AG08395 (cell line): Measurements from ENCODE around the gene PRKAG2.
"Not testable (repeated sequence)": the region's sequence is repeated elsewhere in the genome, so short reads cannot be mapped to it uniquely, and the experiment has no call there.

ENCODE experiments used
- DNase-seq: peaks from one replicate; pipeline ENCODE4 v3.0.0; 2012; ENCODE audit warnings: mixed read lengths, low spot score

Gene PRKAG2

GRCh38 chr7:151785681-151785965 is 91.3 kb downstream of the PRKAG2 start:
- no peak for DNase-seq

- no peak for DNase-seq
Observed at GRCh38 chr7:151784853-151785680, 91.8 kb downstream of the PRKAG2 start.

- DNase-seq, result no peak
Observed at GRCh38 chr7:151783958-151784575, 92.8 kb downstream of the PRKAG2 start.

DNA sequence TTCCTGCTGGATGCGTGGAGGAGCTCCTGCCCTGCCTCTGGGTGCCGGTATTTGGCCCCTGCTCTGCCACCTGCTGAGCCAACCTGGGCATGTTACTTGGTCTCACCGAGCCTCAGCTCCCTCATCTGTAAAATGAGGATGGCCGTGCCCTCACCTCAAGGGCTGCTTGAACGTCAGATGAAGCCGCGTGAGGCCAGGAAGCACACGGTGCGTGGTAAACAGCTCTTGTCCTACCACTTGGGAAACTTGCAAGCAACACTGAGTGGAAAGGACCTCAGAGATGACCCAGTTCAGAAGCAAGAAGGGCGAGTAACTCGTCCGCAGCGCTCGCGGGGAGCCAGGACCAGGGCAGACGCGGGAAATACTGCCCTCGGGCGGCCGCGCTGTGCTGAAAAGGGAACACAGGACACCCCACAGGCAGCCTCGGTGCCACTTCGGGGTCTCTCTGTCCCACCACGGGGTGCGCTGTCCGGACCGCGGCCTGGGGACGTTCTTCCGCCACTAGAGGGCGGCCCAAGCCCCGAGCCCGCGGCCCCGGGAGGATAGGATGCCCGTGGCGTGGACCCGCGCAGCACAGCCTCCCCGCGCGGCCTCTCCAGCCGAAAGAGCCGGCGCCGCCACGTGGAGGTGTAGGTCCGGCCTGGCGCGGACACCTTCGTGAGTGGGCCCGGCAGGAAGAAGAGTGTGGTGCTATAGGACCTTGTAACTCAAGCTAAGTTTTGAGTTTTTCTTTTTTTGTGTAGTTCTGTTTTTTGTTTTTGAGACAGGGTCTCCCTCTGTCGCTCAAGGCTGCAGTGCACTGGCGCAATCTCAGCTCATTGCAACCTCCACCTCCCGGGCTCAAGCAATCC is 94.1 kb downstream of the PRKAG2 start:
- peak; percentile 80 for DNase-seq

DNA sequence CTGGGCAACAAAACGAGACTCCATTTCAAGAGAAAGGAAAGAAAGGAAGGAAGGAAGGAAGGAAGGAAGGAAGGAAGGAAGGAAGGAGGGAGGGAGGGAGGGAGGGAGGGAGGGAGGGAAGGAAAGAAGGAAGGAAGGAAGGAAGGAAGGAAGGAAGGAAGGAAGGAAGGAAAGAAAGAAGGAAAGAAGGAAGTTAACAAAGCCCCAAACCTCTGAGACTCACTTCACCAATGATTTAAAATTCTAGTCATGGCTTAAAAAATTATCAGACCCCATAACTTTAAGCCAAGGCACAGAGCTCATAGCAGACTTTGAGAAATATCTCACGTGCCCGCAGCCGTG is 94.7 kb downstream of the PRKAG2 start:
- DNase-seq, result not testable (repeated sequence)

DNA sequence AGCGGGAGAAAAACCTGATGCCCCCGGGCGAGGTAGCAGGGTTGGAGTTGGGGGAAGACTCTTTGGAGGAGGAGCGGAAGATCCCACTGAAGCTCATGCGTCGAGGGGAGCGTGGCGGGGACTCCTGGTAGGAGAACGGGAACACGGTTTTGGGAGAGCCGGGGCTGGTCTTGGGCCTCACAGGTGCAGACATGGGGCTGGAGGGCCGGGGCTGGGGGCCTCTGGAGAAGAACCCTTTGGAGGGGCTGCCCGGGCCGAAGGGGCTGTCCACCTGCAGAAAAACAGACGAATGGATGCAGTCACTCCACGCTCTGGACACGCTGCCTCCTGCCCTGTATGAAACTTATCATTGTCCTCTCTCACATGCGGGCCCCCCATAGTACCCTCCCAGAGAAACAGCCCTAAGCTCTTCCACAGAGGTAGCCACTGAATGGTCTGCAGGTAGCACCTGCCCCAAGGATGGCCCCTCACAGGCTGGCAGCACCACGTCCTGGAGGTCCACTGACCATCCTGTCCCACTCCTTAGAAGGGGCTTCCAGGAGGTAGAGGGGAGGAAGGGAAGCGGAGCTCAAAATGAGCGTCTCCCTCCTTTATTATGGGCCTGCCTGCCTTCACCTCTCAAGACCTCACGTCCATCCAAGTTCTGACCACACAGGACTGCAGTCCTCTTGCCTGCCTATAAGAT is 95.6 kb downstream of the PRKAG2 start:
- DNase-seq, result no peak

- DNase-seq, result no peak
Observed at GRCh38 chr7:151780631-151781030, 96.3 kb downstream of the PRKAG2 start.

DNA sequence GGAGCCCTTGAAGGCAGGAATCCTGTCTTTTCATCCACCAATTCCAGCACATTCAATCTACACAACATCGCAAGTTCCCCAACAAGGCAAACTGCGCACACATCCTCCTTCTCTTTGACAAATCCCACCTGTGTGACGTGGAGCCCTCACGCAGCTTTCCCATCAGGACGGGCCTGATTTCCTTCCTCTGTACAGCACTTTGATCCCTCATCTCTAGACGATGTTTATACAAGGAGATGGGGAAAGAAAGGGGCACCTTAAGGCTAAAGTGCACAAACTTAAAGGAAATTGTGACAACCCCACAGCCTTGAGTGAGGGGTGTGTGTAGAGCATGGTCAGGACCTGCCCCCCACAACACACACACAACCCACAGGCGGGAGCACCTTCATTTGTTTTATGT is 97.2 kb downstream of the PRKAG2 start:
- no peak for DNase-seq

DNA sequence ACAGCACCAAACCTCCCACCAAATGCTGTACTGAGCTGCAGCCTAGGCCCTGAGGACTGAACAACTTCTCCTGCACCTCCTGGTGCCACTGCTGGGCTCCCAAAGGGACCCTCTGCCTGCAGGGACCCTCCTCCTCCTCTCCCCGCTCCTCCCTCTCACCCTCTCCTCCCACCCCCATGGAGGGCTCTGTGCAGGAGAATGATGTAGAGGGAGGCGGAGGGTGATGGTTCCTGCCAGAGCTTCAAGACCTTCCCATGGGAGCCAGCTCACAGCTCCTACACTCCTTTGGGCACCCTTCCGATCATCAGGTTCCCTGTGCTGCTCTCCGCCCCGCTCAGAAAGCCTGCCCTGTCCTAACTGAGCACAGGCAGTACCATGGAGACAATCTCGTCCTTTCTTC is 97.7 kb downstream of the PRKAG2 start:
- no peak for DNase-seq

DNA sequence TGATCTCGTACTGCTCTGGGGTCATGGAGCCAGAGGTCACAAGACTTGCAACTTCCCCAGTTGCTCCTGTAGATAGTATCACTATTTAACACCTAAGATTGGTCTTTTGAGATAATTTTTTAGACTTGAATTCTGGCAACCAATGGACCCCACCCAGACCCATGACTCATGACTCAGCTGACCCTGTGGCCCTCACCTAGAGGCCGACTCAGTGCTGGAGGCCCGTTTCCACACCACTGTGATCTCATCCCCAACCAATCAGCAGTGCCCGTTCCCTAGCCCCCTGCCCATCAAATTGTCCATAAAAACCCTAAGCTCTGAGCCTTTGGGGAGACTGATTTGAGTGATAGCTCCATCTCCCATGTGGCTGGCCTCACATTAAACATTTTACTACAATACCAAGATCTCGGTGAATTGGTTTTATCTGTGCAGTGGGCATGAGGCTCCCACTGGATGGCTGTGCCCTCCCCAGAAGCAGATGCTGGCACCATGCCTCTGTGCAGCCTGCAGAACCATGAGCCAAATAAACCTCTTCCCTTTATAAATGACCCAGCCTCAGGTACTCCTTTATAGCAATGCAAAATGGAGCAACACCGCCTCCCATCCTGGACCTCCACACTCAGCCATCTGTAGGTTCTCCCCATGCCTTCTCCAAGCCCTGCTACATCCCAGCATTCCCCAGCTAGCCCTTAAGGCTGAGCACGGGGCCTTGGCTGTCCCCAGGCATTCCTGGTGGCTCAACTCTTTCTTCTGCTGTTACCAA is 98.8 kb downstream of the PRKAG2 start:
- no peak for DNase-seq

- DNase-seq, result no peak
Observed at GRCh38 chr7:151777495-151777880, 99.4 kb downstream of the PRKAG2 start.

- DNase-seq, result no peak
Observed at GRCh38 chr7:151776876-151777494, 99.9 kb downstream of the PRKAG2 start.

- no peak for DNase-seq
Observed at GRCh38 chr7:151776446-151776845, 100.5 kb downstream of the PRKAG2 start.

- no peak for DNase-seq
Observed at GRCh38 chr7:151775547-151776443, 101.1 kb downstream of the PRKAG2 start.

- no peak for DNase-seq
Observed at GRCh38 chr7:151774951-151775350, 102.0 kb downstream of the PRKAG2 start.

DNA sequence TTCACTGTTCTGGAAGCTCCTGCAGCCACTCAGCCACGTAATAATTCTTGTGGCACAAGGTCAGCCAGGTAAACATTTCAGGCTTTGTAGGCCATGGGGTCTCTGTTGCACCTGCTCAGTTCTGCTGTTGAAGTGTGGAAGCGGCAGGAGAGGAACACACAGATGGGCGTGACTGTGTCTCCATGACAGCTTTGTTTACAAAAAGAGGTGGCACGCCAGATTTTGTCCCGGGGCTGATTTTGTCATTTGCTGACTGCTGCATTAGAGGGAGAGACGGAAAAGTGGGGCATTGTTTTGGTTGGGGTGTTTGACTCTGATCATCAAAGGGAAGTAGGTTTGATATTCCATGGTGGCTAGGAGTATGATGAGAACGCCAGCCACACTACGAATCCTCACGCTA is 103.1 kb downstream of the PRKAG2 start:
- no peak for DNase-seq

GRCh38 chr7:151770232-151770631 is 106.7 kb downstream of the PRKAG2 start:
- no peak for DNase-seq

DNA sequence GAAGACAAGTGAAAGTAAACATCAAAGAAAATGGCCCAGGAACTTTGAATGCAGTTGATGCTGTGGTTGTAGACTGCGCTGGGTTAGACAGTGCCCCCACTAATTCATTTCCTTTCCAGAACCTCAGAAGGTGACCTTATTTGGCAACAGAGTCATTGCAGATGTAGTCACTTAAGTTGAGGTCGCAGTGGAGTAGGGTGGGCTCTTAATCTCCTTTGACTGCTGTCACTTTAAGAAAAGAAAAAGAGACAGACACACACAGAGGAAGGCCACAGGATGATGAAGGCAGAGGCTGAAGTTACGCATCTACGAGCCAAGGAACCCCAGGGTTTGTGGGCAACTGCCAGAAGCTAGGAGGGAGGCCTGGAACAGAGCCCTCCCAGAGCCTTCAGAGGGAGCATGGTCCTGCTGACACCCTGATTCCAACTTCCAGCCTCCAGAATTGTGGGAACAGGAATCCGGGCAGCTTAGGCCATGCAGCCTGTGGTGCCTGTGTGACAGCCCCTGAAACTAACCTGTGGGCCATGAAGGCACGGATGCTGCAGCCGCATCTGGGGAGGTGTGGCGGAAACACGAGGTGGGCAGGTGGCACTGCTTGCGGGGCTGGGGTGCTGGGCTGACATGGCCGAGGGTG is 107.6 kb downstream of the PRKAG2 start:
- DNase-seq, result no peak

DNA sequence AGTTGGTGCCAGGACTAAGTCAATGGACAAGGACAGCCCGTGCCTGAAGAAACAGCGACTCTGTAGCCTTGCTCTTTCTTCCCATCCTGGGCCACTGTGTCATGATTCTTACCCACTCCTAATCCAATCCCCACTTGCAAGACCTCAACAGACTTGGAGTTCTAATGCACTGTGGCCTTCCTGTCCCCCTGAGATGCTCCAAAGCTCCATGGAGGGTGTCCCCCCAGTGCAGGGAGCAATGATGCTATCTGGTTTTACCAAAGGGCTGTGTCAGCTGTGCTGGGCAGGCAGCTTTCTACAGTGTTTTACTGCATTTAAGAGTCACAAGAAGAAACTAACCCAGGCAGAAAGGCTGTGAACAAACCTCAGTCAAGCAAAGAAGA is 108.1 kb downstream of the PRKAG2 start:
- no peak for DNase-seq

DNA sequence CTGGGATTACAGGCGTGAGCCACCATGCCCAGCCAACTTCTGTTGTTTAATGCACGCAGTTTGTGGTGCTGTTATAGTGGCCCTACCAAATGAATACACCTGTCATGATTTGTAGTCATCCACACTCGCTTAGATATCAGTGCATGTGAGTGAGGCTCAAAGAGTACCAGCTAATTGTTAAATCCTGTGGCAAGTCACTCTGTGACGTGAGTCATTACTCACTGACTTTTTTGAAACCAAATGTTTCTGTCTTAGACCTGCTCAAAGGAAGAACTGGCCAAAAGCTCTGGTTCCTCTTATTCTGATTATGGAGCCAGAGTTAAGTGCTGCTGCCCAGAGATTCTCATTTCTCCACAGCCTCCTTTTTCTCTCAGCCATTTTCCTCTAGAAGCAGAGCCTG is 109.4 kb downstream of the PRKAG2 start:
- DNase-seq, result no peak
